K562 (cell line): ENCODE measurements around the gene RGS19.

Experiments
- JUNB ChIP-seq: fragments of 450-650 bp; formaldehyde crosslinking; conservative IDR thresholded peaks from 2 replicates; pipeline ENCODE4 v1.4.0; 2020; ENCODE audit warnings: mild to moderate bottlenecking
- REST ChIP-seq, 2 experiments: fragments of 450-650 bp; formaldehyde crosslinking in 1 of 2; IDR thresholded peaks; 2 replicates each; pipeline versions ENCODE4 v1.4.0 to v1.6.1; 2014 to 2020; ENCODE audit warnings: mild to moderate bottlenecking in 2 of 2, borderline replicate concordance in 1 of 2, low read depth in 1 of 2
- SIN3A ChIP-seq, 2 experiments: fragments of 150-350 bp in 1 of 2; IDR thresholded peaks; 2 replicates each; pipeline ENCODE4 v1.6.1; 2011 to 2016; ENCODE audit warnings: borderline replicate concordance in 2 of 2, low read depth in 2 of 2, low read length in 2 of 2, mild to moderate bottlenecking in 2 of 2, moderate library complexity in 2 of 2; ENCODE audit not compliant: control insufficient read depth in 1 of 2

GRCh38 chr20:64106435-64106961, 27.2 kb upstream of the RGS19 start:
- TF ChIP-seq JUNB (CRISPR knock-in tag) = no peak
- TF ChIP-seq SIN3A (IDR thresholded peaks at IDR 0.05; ENCODE audit: borderline replicate concordance in 2 of 2, control insufficient read depth in 1 of 2, low read depth in 2 of 2, low read length in 2 of 2) = no peak
- no peak for TF ChIP-seq REST (IDR thresholded peaks at IDR 0.05; ENCODE audit: borderline replicate concordance)
- no peak for TF ChIP-seq REST (CRISPR knock-in tag; IDR thresholded peaks at IDR 0.05; ENCODE audit: low read depth)
